Stromal cell of bone marrow (primary cell): Measurements from ENCODE around the gene CYB561A3.

ENCODE experiments used
- DNase-seq: peaks from one replicate; pipeline ENCODE4 v3.0.0-alpha.2; 2012; ENCODE audit warnings: low read depth

Gene CYB561A3

DNA sequence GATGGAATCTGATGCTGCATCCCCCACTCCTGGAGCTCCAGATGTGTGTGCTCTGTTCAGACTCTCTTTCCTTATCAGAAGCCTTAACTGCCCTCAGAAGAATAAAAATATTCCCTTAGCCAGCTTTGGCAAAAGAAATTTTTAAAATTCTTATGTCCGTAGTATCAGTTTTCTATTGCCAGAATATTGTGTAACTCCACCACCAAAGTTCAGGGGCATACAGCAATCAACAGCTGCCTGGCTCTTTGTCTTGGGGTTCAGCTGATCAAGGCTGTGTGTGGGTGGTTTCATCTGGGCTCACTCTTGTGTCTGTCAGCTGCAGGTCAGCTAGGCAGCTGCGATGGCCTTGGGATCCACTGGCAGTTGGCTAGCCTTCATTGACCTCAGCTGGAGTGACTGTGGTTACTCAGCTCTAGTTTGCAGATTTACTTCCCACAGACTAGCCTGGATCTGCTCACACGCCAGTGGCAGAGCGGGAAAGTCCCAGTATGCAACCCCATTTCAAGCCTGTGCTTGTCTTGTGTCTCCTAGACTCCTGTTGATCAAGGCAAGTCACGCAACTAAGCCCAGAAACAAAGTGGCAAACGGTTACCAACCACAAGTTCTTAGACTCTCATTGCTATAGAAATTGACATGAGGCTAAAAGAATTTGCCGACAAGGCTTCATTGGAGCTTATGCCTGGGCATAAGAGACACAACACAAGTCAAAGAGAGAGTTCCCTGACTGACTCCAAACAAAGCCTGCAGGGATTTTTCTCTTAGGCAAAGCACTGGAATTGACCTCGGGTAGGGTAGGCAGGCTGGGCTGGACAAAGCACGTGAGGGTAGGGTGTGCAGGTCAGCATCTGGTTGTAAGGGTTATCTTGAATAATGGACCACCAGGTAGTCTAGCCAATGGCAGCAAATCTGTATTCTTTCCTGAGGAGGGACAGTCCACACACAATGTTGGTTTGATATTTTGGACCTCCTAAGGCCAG, 8.0 kb upstream of the CYB561A3 start:
- DNase-seq, result peak; percentile 94

DNA sequence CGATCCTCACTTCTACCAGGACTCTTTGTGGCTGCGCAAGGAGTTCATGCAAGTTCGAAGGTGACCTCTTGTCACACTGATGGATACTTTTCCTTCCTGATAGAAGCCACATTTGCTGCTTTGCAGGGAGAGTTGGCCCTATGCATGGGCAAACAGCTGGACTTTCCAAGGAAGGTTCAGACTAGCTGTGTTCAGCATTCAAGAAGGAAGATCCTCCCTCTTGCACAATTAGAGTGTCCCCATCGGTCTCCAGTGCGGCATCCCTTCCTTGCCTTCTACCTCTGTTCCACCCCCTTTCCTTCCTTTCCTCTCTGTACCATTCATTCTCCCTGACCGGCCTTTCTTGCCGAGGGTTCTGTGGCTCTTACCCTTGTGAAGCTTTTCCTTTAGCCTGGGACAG, 7.0 kb upstream of the CYB561A3 start:
- DNase-seq, result no peak

DNA sequence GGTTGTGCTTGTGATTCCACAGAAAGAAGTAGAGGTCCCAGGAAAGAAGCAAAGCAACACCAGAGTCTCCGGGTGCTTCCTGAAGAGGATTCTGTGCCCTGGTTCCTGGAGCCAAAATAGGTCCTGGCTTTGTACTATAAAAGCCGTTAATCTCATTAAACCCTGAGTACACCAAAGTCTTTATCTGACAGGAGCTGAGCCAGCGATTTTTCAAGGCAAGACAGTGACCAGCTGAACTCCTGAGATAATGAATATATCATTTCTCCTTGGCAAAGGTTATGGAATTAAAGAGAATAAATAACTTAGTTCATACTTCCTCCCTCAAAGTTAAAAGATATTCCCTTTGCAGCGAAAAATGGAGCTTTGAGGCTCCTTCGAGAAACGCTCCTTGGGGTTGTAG, 5.7 kb upstream of the CYB561A3 start:
- DNase-seq, result no peak

DNA sequence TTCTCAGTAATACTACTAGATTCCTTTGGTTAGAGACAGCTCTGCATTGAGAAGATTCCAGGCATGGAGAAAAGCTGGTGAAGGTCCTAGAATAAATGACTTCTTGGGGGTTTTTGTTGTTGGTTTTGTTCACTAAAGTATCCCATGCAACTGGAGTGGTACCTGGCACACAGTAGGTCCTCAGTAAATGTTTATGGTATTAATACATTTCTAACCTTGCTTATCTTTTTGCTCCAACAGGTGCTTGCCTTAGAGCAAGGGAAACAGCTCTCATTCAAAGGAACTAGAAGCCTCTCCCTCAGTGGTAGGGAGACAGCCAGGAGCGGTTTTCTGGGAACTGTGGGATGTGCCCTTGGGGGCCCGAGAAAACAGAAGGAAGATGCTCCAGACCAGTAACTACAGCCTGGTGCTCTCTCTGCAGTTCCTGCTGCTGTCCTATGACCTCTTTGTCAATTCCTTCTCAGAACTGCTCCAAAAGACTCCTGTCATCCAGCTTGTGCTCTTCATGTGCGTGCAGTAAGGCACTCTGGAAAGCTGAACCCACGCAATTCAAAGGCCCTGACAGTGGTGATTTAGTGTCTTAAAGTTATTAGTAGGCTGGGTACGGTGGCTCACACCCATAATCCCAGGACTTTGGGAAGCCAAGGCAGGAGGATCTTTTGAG, 2.5 kb upstream of the CYB561A3 start:
- DNase-seq, result no peak

- DNase-seq, result peak; percentile 33
Observed at GRCh38 chr11:61362542-61362875, 827 bp upstream of the CYB561A3 start.

- DNase-seq, result no peak
Observed at GRCh38 chr11:61361237-61361740, 393 bp downstream of the CYB561A3 start.

DNA sequence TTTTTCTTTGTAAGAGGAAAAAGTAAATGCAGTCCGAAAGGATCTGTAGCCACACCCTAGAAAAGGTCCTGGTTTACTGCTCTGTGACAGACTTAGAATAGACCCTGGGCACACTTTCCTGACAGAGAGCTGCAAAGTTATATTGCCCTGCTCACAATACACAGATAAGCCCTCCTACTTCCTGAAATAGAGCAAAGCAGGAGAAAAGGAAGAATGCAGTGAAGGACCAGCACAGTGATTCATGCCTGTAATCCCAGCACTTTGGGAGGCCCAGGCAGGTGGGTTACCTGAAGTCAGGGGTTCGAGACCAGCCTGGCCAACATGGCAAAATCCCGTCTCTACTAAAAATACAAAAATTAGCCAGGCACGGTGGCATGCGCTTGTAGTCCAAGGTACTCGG, 2.2 kb downstream of the CYB561A3 start:
- DNase-seq, result no peak

- no peak for DNase-seq
Observed at GRCh38 chr11:61358566-61358965, 3.1 kb downstream of the CYB561A3 start.

DNA sequence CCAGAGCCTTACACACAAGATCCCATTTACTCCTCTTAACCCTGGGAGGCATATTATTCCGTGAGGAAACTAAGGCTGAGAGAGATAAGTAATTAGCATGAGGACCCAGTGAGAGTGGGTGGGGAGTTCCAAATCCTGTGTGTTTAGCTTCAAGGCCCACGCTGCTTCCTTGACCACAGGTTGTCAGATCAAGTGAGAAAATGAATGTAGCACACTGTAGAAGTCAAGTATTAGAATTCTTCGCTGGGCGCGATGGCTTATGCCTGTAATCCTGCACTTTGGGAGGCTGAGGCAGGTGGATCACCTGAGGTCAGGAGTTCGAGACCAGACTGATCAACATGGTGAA, 3.8 kb downstream of the CYB561A3 start:
- DNase-seq, result no peak

DNA sequence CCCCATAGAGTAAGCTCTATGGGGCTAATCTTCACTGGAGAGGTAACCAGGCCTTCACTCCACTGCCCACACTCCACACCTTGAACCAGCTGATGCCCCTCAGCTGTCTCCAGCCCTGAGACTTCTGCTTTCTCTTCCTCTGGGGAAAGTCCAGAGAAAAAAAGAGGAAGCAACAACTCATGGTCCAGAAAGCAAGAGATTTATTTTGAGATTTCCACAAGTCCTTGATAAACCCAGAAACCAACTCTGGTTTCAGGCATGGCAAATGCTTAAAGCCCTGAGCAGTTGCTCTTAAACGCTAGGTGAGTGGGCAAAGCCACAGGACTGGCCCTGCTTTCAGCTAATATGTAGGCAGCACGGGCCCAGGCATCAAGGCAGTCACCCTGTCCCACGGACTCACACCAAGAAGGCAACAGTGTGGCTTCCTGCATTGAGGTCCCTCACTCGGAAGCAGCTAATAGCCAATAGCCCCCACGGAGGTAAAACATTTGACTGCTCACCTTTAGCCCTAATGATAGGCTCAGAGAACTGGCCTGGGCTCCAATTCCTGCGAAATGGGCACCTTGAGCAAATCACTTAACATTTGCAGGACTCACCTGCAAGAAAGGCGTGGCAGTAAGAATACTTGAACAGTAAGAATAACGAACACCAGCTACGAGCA, 4.3 kb downstream of the CYB561A3 start:
- no peak for DNase-seq

DNA sequence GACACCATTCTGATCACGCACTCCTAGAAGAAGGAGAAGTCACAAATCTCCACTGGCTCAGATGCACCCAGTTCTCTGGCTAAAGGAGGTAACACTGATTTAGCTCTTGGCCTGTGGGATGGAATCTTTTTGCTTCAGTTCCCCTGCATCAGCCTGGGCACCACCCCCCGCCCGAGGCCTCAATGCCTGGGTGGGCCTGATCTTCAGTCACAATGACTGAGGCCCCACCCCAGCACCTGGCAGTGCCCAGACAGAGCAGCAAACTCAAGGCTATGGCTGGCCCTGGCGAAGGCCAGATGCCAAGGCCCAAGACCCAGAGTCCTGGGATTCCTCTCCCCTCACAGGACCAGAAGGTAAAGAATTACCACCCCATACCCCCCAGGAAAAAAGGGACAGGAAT, 5.0 kb downstream of the CYB561A3 start:
- DNase-seq, result no peak

DNA sequence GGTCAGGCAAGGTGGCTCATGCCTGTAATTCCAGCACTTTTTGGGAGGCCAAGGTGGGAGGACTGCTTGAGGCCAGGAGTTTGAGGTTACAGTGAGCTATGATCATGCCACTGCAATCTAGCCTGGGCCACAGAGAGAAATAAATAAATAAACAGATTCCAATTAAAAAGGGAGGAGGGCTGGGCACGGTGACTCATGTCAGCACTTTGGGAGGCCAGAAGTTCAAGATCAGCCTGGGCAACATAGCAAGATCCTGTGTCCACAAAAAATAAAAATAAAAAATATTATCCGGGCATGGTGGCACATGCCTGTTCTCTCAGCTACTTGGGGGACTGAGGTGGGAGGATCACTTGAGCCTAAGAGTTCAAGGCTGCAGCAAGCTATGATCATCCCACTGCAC, 7.5 kb downstream of the CYB561A3 start:
- DNase-seq, result no peak

DNA sequence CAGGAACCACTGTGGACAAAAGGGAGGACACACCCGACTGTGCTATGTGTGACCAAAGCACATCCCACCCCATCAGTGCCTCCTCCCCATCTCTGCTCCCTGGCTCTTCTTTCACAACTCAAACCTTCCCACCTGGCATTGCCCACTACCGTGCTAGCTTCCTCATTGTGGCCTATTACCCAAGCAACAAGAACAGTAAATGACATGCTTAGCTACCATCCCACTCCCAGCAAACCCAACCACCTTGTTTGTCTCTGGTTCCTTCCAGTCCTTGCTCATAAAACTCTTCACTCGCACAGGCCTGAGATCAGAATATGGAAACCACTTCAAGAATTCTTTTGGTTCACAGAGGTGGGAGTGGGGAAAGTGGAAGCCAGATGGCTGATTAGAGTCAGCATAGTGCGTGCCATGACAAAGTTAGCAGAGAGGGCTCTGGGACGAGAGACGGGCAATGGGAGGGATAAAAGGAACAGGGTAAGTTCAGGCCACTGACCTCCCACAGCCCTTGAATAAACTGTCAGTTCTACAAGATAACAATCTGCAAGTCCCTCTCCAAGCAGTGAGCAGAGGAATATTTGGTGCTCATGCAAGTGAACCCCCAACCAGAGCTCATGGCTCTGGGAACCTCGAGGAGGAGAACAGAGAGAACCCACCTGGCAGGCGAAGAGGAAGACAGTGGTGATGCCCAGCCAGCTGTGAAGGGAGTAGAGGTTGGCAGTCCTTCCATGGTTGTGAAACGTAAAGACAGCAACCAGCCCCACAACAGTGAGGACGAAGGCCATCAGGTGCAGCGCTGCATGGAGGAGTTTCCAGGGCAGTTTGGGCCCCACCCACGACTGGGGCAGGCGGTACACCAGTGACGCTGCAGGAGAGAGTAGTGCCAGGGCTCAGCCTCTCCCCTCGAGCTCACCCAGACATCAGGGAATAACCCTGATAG, 8.3 kb downstream of the CYB561A3 start:
- no peak for DNase-seq

GRCh38 chr11:61352038-61352437, 9.6 kb downstream of the CYB561A3 start:
- no peak for DNase-seq

- DNase-seq, result no peak
Observed at GRCh38 chr11:61350803-61351202, 10.9 kb downstream of the CYB561A3 start.

DNA sequence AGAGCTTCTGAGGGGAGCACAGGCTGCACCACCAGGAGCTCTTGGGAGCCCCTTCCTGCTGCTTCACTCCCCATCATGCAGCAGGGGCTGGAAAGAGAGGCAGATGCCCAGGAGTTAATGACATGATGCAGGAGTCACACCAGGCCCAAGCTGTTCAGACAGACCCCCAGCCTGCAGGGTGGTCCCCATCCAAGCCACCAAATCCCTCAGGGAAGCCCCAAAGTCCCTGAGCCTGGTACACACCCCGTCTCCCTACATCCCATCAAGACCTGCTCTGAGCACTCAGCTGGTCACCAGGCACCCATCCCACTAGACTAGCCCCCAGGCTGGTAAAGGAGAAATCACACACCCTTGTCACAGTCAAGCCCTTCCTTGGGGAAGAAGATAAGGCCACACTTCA, 11.3 kb downstream of the CYB561A3 start:
- DNase-seq, result no peak

DNA sequence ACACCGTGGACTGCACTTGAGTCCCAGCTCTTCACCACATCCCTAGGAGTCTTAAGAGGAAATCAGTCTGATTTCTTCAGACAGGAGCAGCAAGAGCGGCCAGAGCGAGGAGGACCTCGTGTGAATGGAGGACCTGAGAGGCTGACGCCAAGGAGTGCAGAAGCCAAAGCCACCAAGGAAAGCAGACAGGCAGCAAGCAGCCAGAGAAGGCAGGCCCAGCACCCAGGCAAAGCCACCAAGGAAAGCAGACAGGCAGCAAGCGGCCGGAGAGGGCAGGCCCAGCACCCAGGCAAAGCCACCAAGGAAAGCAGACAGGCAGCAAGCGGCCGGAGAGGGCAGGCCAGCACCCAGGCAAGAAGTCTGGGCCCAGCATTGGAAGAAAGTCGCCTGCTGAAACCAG, 11.8 kb downstream of the CYB561A3 start:
- no peak for DNase-seq

DNA sequence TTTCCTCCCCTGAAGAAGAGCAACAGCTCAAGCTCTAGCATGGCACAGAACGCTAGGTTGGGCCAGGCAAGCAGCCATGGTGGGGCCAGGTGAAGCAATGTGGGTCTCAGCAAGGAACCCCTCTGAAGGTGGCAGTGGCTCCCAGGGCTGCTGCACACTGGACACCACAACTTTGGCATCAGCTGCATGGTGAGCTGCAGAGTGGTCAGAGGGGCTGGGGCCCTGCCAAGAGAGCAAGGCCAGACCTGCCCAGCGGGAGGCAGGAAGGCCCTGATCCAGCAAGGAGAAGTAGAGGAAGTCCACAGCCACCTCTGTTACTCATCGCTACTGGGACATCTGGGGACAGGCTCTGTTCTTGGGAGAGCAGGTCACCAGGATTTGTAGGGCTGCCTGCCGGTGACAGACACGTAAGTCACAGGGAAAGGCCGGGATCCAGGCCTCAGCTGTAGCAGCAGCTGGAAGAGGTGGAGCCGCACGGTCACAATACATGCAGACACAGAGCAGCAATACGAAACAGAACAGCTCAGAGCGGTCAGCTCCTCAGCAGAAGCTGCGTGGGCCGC, 12.4 kb downstream of the CYB561A3 start:
- no peak for DNase-seq

DNA sequence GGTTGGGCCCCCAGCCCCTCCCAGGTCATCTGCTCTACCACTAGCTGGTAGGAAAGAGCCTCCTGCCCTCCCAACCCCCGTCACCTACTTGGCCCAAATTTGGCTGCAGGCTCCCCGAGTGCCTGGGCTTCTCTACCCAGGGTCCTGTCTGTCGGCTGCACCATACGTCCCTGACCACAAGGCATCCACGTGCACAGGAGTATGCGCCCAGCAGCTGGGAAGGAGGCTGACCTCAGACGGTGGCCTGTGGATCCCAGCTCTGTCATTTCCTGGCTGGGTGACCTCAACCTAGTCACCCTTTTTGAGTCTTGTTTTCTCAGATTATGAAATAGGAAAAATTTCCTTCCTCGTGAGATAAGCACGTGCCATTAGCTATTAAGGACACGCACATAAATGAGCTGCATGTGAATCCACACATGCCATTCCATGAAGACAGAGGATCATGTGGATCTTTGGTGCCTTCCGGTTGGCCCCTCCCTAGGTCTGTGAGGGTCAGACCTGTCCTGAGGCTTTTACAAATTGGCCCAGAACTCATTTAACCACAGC, 13.7 kb downstream of the CYB561A3 start:
- no peak for DNase-seq

DNA sequence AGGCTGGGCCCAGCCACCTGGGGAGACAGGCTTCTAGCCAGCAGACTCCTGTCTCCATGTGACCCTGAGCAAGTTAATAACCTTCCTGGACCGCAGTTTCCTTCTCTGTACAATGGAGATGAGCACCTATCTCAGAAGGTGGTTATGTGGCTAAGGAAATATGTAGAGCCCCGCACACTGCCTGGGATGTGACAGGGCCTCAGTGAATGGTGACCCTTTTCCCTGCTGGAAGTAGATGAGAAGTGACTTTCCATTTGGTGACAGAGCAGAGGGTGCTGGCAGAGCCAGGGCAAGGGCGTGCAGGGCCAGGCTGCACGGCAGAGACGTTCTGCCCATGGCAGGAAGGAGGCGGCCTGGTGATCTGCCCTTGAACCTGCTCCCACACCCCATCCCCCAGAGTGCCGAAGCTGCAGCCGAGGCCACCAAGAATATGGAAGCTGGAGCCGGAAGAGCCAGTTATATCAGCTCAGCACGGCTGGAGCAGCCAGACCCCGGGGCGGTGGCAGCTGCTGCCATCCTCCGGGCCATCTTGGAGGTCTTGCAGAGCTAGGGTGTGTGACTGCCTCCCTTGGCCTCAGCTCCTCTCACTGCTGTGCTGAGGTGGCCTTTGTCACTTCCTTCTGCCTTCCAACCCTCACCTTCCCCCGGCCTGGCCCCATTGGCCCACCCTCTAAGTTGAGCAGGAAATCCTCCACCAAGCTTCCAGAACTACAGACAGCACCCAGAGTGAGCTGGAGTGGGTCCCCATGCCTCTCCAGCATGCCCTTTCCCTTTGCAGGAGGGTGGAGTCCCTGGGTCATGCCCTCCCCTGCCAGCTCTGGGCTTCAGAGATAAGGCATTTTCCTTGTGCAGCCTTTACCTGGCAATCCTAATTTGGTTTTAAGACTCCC, 15.5 kb downstream of the CYB561A3 start:
- DNase-seq, result no peak
